Stimulated activated CD8-positive, alpha-beta memory T cell treated with anti-CD3 and anti-CD28 coated beads, Interleukin-4, amount 100 ng/mL, for 4 hours (primary cell): Measurements from ENCODE around the gene MFNG.

Experiments
- DNase-seq, 2 donors: peaks; one replicate each; pipeline ENCODE4 v3.0.0-alpha.2; 2020; ENCODE audit warnings: low read depth in 2 of 2, low spot score in 1 of 2

MFNG gene

DNA sequence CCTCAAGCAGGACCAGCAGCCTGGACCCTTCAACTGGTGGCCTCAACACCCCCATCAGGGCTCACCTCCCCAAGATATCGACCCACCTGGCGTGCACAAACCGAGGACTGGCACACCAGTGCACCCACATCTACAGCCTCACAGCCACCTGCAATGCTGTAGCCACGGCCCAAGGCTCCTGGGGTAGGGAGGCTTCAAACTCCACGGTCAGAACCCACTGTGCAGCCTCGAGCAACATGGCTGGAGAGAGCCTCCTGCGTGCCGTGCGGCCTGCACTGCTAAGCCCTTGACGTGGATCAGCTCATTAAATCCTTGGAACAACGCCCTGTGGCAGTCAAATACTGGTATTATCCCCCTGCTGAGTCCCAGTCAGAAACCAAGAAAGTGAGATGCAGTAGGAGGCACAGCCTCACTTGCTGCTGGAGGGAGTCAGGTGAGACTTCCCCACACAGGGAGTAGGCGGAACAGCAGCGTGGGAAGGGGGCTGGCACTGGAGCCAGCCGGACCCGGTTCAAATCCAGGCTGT lies 28.4 kb upstream of the MFNG start:
- no peak for DNase-seq

DNA sequence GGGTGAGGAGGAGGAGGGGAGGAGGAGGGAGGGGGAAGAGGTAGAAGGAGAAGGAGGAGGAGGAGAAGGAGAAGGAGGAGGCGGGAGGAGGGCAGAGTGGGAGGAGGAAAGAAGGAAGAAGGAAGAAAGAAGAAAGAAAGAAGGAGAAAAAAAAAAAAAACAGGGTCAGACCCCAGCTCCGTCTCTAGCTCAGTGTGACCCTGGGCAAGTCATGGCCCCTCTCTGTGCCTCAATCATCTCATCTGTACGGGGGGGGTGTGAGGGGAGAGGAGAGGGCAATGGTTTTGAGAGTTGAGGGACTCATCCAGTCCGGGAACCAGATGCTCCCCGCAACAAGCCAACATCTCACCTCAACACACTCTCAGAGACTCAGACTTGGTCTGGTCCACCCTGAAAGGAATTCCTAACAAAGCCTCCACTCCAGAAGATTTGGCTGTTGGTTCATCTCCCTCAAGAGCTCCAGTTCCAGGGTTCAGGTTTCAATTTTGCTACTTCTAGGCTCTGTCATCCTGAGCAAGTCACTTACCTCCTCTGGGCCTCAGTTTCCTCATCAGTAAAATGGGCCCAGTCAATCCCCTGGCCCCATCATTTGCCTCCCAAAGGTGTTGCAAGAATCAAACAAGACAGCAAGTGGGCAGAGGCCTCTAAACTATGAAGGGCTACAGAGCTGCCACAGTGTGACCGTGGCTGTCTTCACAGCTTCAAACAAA lies 25.4 kb upstream of the MFNG start:
- DNase-seq, result no peak

DNA sequence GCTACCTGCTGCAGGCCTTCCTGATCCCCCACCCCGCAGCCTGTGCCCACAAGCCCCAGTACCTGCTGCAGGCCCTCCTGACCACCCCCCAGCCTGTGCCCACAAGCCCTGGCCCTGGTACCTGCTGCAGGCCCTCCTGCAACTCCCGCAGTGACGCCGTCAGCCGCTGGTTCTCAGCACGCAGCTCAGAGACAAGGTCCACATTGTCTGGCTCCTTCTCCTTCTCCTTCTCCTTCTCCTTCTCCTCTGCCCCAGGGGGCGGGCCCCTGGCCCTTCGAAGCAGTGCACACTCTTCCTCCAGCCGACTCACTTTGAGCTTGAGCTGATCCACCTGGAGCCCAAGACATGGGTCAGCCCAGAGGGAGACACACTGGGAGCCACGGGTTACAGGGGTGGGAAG lies 23.9 kb upstream of the MFNG start:
- DNase-seq, result no peak

DNA sequence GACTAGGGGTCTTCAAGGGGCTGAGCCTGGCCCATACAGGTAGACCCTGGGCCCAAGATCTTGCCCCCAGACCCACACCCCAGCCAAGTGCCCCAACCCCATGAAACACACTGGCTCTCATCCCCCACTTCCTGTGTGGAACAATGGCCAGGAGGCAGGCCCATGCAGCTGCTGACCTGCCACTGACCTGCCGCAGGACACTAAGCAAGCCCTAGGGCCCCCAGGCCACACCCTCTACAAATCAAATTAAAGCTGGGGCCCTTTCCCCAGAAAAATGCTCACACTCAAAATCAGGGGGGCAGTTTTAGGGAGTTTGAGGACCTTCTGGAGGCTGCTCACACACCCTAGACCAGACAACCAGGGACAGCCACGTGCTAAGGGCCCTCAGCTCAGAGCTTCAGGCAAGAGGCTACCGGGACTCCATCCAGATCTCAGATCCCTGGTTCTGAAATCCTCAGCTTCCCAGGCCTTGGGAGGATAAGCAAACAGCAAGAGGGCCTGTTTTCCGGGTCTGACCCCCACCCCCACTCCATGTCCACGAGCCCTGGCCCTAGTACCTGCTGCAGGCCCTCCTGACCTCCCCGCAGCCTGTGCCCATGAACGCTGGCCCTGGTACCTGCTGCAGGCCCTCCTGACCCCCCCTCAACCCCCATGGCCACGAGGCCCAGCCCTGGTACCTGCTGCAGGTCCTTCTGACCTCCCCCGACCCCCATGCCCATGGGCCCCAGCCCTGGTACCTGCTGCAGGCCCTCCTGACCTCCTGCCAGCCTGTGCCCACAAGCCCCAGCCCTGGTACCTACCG lies 23.1 kb upstream of the MFNG start:
- no peak for DNase-seq

DNA sequence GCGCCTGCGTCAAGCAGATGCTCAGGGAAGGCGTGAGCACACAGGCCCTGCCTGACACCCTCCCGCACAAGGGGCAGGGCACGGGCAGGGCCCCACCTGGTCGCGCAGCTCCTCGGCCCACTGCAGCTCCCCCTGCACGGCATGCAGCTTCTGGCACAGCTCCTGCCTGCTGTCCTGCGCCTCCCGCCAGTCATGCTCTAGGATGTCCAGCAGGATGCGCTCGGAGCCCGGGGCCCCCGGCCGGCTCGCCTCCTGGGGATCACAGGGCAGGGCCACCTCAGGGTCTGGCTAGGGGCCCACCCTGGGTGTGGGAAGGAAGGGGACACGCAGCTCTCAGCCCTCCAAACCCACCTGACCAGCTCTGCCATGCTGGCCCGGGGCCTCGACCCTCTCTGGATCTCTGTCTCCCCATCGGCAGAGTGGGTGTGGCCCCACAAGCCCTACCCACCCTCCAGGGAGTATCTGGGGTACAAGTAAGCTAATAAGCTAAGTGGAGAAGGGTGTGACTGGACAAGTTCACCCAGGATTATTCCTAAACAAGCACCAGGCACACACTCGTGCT lies 22.3 kb upstream of the MFNG start:
- no peak for DNase-seq

DNA sequence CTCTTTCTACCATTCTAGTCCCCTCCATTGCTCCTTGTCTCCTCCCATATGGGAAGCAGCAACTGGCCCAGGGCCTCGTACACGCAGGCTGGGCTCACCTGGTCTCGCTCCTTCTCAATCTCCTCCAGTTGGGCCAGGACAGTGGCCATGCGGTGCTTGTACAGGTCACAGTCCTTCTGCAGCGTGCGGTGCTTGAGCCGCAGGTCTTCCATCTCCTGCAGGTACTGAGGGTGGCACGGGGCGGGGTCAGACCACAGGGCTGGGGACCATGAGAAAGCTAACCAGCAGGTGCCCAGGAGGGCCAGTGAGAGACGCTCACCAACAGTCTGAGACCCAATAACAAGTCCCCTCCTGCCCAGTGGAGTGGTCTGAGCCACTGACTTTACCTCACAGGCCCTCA lies 21.5 kb upstream of the MFNG start:
- no peak for DNase-seq

DNA sequence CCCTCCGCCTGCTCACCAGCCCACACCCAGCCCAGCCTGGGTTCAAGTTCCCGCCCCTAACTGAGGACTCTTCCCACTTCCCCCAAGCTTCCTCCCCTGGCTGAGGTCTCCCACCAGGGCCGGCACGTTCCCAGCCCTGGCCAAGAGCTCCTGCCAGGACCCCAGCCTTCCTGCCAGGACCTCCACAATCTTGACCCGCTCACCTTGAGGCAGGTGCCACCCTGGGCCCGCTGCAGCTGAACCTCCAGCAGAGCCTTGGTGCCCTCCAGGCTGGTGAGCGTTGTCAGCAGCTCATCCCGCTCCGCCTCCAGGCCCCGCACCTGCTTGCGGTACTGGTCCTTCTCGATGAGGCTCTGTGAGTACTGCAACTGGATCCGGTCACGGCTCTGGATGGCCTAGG lies 19.8 kb upstream of the MFNG start:
- no peak for DNase-seq

DNA sequence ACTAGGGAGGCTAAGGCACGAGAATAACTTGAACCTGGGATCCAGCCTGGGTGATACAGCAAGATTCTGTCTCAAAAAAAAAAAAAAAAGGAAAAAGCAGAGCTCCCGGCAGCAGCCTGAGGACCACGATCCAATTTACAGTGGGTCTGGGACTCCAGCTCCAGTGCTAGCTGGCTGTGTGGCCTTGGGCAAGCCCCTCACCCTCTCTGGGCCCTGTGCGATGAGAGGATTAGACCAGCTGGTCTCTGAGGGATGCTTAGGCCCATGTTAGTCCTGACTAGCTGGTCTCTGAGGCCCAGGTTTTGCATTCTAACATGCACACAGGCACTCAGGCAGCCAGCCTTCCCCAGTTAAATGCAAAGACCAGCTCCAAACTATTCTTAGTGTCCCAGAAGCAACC lies 19.4 kb upstream of the MFNG start:
- no peak for DNase-seq

DNA sequence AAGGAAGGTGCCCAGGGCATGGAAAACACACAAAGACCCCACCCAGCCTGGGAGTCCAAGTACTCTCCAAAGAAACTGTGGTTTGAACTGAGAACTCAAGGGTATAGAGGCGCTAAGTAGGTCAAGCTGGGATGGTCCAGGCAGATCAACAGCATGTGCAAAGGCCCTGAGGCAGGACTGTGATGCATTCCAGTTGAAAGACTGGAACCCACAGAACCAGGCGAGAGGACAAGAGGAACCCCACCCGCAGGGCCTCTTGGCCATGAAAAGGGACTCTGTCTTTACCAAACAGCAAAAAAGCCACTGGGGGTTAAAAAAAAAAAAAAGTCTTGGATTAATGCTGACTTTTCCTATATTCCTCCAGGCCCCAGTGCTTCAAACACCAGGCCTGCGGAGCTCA lies 18.8 kb upstream of the MFNG start:
- no peak for DNase-seq

DNA sequence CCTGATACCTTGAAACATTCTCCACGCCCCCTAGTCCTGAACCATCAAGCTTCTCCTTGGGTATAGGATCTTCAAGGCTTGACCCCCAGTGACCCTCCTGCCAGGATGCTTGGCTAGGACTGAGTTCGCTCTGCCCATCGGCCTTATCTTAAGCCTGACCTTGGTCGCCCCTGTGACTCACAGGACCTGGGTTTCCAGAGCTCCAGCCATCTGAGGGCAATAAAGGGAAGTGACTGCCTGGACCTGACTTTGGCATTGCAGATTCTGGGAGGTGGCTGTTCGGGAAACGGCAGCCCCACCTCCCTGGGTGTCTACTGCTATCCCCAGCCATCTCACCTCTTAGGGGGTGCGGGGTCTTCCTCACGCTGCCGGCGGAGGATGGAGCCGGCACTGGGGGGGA lies 17.7 kb upstream of the MFNG start:
- DNase-seq, result no peak

DNA sequence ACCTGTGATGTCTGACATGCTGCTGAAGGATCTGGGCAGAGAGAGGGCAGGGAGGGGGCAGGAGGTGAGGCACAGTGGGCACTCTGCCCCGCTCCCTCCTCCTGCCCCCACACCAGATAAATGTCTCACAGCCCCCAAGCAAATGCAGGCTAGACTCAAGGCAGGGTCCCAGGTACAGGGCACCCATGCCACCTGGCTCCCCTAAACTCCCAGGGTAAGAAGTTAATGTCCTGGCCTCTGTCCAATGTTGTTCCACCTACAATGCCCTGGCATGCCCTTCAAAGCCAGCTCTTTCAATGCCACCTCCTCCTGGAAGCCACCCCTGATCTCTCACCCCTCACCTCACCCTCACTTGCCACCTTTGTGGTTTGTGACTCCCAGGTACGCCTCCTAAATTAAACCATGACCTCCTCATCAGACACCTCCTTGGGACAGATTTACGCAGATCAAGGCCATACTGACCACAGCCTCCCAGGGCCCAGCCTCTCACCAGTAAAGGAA lies 17.0 kb upstream of the MFNG start:
- DNase-seq, result no peak

DNA sequence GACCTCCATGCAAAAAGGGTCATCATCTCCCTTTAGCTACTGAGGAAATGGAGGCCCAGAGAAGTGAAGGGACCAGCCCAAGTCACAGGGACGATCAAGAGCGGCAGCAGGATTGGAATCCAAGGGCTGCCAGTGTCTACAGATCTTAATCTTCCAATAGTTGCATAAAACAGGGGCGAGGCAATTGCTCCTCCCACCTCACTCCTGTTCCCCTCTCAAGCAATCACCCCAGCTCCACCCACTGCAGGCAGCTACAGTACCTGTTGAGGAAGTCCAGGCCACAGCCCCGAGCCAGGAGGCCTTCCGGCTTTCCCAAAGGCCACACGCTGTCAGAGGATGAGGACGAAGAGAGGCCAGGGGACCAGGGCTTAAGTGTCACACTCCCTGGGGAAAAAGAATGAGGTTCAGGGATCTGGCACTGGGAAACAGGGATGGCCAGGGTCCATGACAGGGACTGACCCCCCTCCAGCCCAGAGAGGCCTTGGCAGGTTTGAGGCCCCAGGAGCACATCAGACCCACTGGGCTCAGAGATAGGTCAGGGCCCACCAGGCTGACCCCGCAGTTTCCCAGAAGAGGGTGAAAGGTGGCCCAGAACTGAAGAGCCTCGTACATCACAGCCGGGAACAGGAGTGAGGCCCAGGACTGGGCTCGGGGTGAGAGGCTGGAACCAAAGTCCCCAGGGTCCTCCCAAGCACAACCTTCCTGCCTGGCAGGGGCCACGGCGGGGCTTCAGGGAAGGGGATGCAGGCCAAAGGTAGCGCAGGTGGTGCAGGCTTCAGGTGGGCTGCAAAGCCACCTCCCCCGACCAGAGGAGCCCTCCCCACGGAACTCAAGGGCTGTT lies 16.4 kb upstream of the MFNG start:
- DNase-seq, result no peak

DNA sequence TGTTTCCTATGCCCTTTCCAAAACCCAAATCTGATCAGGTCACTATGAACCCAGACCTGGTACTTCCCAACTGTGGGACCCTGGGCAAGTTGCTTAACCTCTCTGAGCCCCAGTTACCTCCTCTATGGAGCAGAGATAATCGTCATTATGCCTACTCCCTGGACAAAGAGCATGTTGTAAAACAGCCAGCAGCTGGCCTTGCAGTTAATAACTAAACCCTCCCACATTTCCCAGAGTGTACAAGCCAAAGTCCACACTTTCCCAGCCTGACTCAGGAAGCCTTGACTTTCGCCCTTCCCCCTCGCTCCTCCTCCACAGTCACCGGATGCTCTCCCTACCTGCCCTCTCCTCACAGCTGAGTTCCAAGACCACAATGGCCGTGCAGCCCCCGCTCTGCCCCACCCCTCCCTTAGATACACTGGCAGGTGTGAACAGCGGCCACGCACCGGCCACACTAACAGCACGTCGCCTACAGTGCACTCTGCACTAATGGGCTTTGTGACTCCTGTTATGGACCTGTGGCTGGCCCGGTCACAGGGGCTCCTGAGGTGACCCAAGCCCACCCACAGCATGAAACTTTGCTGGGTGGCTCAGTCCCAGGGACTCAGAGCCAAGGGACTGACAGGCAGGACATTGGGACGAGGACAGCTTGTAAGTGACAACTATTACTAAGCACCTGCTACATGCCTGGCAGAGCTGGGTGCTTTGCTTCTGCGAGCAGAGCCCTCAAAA lies 15.6 kb upstream of the MFNG start:
- no peak for DNase-seq

DNA sequence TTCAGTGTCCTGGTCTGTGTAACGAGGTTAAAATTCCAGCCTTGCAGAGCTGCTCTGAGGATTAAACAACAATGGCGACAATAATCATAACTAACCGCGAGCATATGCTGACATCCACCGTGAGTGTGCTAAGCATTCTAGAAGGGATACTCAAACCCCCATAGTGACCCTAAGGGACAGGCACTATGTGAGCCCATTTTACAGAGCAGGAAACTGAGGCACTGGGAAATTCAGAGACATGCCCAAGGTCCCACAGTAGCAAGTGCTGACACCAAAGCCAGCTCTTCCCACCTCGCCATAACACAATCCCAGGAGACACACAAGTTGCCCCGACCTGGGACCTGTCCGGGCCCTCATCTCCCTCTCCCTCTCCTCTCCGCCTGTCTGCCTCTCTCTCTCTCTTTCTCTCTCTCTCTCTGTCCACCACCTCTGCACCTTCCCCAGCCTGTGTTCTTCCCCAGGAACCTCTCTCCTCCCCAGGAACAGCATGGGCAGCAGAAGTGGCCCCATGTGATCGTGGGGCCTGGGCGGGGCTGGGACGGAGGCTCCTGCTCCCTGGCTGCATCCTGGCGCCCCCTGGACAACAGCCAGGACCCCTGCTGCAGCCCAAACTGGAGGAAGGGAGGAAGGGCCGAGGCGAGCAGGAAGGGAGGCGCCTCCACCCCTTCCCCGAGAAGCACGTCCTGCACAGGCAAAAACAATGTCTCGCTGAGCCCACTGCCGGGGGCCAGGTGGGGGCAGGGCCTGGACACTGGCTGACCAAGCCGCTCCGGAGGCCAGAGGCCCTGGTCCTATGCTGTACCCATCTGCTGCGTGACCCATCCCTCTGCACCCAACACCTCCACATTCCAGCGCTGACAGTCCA lies 14.8 kb upstream of the MFNG start:
- DNase-seq, result no peak

DNA sequence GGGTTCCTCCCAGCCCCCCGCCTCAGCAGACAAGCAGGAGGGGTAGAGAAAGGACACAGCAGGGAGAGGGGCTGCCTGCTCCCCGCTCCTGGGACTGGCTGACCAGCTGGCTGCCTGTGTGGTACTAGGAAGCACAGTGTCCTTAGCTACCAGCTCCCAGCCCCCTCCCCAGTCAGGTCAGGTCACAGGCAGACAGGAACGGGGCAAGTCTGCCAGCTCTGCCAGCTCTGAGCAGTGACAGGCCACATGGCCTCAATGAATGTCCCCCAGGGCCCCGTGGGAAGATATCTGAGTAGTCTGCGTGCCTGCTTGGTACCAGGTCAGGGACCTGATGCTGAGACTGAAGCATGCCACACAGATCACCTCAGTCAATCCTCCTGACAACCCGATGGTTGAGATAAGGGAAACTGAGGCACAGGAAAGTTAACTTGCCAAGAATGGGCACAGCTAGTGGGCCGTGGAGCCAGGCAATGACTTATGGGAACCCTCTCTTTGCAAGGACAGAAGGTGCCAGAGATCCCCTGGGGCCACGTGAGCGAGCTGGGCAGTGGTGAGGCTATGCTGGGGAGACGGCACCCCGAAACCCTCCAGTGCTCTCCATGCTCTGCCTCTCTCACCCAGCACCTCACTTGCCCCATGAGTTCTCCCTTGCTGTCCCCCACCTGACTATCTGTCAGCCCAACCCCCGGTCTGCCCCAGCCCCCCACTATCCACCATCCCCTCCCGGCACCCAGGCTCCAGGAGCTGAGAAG lies 13.8 kb upstream of the MFNG start:
- no peak for DNase-seq

DNA sequence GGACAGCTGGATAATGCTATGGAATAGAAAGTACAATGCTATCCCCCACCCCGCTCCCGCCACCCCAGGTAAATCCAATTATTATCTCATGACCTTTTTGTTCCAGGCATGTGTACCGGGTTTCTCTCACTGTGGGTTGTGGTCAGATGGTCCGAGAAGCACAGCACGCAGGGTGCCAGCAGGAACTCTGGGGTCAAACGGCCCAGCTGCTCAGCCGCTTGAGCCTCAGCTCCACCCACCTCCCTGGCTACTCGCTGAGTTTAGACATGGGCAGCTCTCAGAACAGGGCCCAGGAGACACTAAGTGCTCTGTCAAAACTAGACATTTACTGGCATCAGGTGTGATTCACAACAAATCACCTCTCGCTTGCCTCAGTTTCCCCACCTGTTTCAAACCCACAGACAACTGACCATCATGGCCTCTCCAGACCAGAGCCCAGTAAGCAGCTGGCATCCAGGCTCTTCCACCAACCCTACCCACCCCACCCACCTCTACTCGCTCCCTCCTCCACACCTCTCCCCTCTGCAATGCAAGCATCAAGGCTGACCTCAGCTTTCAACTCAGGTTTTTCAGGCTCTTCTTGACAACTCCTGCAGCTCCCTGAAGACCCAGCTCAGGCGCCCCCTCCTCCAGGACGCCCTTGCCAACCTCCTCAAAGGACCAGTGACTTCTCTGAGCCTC lies 13.0 kb upstream of the MFNG start:
- no peak for DNase-seq

DNA sequence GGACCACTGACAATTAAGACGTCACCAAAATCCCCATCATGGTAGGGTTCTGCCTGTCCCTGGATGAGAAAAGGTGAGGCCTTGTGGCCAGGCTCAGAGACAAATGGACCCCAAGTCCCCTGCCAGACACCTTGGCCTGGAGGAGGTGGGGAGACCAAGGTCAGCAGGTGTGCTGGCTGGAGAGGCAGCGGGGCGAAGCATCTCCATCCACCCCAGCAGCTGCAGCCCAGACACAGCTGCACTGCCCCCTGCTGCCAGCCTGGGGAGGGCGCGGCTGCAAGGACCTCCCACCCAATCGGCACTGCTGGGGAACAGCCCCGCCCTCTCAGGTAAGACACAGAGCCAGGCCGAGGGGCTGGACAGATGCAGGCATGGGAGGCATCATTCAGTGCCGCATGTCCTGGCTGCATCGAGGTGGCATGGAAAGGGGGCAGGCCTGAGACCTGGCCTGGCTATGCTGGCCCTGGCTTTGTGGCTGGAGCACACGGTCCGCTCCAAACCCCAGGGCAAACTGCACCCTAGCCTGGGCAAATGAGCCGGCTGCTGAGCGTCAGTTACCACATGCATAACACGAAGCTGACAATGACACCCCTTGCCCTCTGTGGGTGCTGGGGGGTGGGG lies 12.2 kb upstream of the MFNG start:
- peak in 1 of 2 donors; percentile 25 for DNase-seq

DNA sequence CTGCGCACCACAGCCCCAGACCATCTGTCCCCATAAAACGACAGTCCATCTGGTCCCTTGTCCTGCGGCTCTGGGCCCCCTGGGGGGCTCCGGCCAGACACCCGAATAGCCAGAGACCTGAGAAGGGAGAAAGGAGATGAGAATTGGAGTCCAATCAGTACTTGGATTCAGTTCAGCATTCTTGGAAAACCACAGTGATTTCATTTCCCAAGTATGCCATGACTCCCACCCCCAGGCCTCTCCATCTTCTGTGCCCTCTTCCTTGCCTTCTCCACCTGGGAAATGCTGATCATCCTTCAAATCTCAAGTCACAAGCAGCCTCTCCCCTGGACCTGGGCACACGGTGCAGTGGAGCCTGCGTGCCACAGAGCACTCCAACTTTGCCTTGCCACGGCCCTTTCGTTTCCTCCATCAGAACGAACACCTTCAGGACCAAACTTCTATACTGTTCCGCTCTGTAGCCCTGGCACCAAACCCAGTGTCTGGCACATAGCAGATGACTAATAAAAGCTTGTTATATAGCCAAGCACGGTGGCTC lies 10.9 kb upstream of the MFNG start:
- DNase-seq, result no peak
